Fibroblast of skin of abdomen (primary cell): ENCODE measurements around the gene SLC40A1.

Experiments
- DNase-seq: peaks from one replicate; pipeline ENCODE4 v3.0.0-alpha.2; 2013

Gene SLC40A1

DNA sequence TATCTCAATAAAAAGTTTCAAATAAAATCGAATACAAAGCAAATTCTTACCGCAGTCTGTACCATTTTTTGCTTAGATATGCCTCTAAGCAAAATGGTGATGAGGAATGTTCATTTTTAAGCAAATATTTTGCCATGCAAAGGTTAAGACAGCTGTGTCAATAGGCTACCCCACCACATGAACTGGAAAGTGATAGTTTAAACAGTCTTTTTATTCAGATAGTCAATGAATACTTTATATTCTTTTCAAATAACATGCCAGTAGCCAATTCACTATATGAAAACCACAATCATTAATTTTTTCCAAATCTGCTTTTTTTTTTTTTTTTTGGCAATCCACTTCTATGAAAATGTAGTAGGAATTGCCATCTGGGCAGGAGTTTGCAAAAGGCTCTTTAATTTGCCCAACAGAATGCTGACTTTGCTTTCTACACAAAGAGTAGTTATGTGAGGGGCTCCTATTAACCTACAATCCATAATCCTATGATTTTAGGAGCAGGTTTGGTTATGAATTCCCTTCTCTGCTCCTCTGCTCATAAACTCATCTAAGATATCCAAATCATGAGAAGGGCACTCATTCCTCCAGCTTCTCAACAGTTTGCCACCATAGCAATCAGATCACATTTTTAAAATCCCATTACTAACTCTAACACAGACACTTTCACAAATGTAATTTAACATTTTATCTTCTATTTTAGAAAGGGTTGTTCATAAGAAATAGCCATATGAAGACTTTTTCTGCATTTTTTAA lies 69.2 kb downstream of the SLC40A1 start:
- no peak for DNase-seq
